H1 (cell line): ENCODE results near the gene IDI1. TPM values are rescaled to one million over a fixed set of nuclear protein-coding genes. Genes with fewer than 3 reads are reported as not detected.
A peak's percentile ranks its signal among the peaks of the same experiment; 100 is the strongest.

Experiments used
- EZH2 ChIP-seq: fragments of 200-600 bp; sonication (generic); IDR thresholded peaks from 2 replicates; pipeline ENCODE4 v1.7.1; 2012; ENCODE audit warnings: low read depth, mild to moderate bottlenecking, moderate library complexity, low read length, inconsistent platforms; ENCODE audit not compliant: severe bottlenecking
- KDM4A ChIP-seq: IDR thresholded peaks from one replicate; pipeline ENCODE4 v1.7.1; 2012; ENCODE audit warnings: low read depth, mild to moderate bottlenecking, moderate library complexity, low read length, inconsistent platforms; ENCODE audit not compliant: severe bottlenecking
- polyA plus RNA-seq, 7 experiments: library from polyadenylated mRNA; depleted of rRNA in 3 of 7; stranded (reverse) in 5 of 7; unstranded in 2 of 7; fragments of >200 nt in 5 of 7; fragments of 200-250 nt in 2 of 7; gene quantifications; 1 replicate in 5 of 7; 2 replicates in 1 of 7; 4 replicates in 1 of 7; pipeline versions ENCODE4 v1.2.1 to v1.2.3, GENCODE V29; 2011 to 2013; ENCODE audit warnings: missing spikeins in 2 of 7, mixed read lengths in 2 of 7
- total RNA-seq: library from RNA; stranded (reverse); fragmentation: NEBNext Ultra II Directional; extraction: Animal tissue kit (Norgen Biotek cat#: 25700); gene quantifications from 2 replicates; pipeline ENCODE4 v1.2.1, GENCODE V29; 2021
- TF ChIP-seq, protein P1 (sequence below), 3 experiments: IDR thresholded peaks; 1 replicate in 2 of 3; 2 replicates in 1 of 3; pipeline versions ENCODE4 v1.5.1 to v1.6.1; 2011; ENCODE audit warnings: low read length in 3 of 3, mild to moderate bottlenecking in 3 of 3, inconsistent platforms in 2 of 3, low read depth in 1 of 3, moderate library complexity in 1 of 3; ENCODE audit not compliant: insufficient read depth in 1 of 3; ENCODE audit errors: control extremely low read depth in 1 of 3

Gene IDI1
- total and polyA plus RNA-seq, 2 of the 8 experiments (the other 6 are each of a cell fraction or from before 2014, with no cell fraction given) = 35.3 to 56.6 TPM

DNA sequence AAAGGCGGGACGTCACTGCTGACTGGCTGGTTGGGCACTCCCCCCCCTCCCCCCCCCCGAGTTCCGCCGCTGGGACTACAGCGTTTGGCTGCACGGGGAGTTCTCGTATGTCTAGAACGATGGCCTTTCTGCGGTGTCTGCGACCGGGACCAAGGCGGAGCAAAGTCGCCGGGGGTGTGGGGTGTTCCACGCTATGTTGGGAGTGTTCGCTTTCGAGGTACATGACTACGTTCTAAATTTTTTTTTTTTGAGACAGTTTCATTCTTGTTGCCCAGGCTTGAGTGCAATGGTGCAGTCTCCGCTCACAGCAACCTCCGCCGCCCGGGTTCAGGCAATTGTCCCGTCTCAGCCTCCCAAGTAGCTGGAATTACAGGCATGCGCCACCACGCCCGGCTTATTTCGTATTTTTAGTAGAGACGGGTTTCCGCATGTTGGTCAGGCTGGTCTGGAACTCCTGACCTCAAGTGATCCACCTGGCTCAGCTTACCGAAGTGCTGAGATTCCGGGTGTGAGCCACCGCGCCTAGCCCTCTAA lies 573 bp upstream of the IDI1 start (continued):
- TF ChIP-seq EZH2 = no peak
- TF ChIP-seq KDM4A = peak; percentile 4
- TF ChIP-seq, protein P1, sequence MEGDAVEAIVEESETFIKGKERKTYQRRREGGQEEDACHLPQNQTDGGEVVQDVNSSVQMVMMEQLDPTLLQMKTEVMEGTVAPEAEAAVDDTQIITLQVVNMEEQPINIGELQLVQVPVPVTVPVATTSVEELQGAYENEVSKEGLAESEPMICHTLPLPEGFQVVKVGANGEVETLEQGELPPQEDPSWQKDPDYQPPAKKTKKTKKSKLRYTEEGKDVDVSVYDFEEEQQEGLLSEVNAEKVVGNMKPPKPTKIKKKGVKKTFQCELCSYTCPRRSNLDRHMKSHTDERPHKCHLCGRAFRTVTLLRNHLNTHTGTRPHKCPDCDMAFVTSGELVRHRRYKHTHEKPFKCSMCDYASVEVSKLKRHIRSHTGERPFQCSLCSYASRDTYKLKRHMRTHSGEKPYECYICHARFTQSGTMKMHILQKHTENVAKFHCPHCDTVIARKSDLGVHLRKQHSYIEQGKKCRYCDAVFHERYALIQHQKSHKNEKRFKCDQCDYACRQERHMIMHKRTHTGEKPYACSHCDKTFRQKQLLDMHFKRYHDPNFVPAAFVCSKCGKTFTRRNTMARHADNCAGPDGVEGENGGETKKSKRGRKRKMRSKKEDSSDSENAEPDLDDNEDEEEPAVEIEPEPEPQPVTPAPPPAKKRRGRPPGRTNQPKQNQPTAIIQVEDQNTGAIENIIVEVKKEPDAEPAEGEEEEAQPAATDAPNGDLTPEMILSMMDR (IDR thresholded peaks at IDR 0.05; ENCODE audit: control extremely low read depth in 1 of 3, insufficient read depth in 1 of 3, low read depth in 1 of 3, low read length in 3 of 3) = no peak
